ENCODE results near the gene RANBP3. TPM values are rescaled to one million over a fixed set of nuclear protein-coding genes. Genes with fewer than 3 reads are reported as not detected.
A peak's percentile ranks its signal among the peaks of the same experiment; 100 is the strongest.

Gene RANBP3
- total and polyA plus RNA-seq, 2 of the 8 experiments (the other 6 are each of a cell fraction or from before 2014, with no cell fraction given): 95.4 to 122 TPM

GRCh38 chr19:5961969-5962945, 15.7 kb downstream of the RANBP3 start:
- no peak overlapping the region for H4K91ac ChIP-seq (replicated peaks; ENCODE audit: insufficient read length, low read length)
- H3K56ac ChIP-seq (replicated peaks; ENCODE audit: insufficient read length, low read depth, low read length): no peak overlapping the region
- H2BK120ac ChIP-seq (replicated peaks; ENCODE audit: low read depth, low read length): no peak overlapping the region
- no peak overlapping the region for H4K5ac ChIP-seq (ENCODE audit: insufficient read length, low read depth, low read length)
- no peak overlapping the region for H3K23ac ChIP-seq (ENCODE audit: insufficient read length)
- CTCF ChIA-PET (ENCODE audit: partially characterized antibody): interaction anchor here (1.0 to 2.0 kb wide), 3 partner anchors 10 to 158 kb away, joined by 3 to 7 read pairs (median 3); no protein-coding TSS in a partner anchor
- H3K18ac ChIP-seq (ENCODE audit: extremely low read depth, low read length): no peak overlapping the region
- H3K9me3 ChIP-seq (ENCODE audit: insufficient read depth in 2 of 2, low read depth in 1 of 2, low read length in 1 of 2): no peaks in the 10 kb centered on the region
- no peaks in the 10 kb centered on the region for H3K36me3 ChIP-seq (ENCODE audit: control insufficient read depth in 2 of 4, insufficient read depth in 4 of 4, low read length in 3 of 4)
- H2BK20ac ChIP-seq (ENCODE audit: low read length): no peak overlapping the region
- no peak overlapping the region for H3K27ac ChIP-seq (ENCODE audit: low read depth, low read length)
- no peak overlapping the region for H3K14ac ChIP-seq (ENCODE audit: insufficient read length)
- peak overlapping the region; percentile 61; the same call in 1 of the 2 replicates for H2BK5ac ChIP-seq (ENCODE audit: low read depth, low read length)
- no peak overlapping the region for H3K9ac ChIP-seq (replicated peaks in 1 of 4; ENCODE audit: extremely low read depth in 1 of 4, low read depth in 3 of 4, low read length in 3 of 4)
- FAIRE-seq (no peak), DNase-seq (ENCODE audit: low read depth in 1 of 2, low spot score in 2 of 2) (no peak)
- no peak overlapping the region for H4K8ac ChIP-seq (ENCODE audit: extremely low read depth, insufficient read depth, low read length)
- peaks cover 59 to 60% of the 10 kb centered on the region in 2 experiments for H4K20me1 ChIP-seq (replicated peaks in 1 of 2; ENCODE audit: control insufficient read depth in 1 of 2, insufficient read depth in 2 of 2, low read length in 2 of 2)
- H3K4me2 ChIP-seq (ENCODE audit: insufficient read depth in 1 of 2, low read depth in 2 of 2, low read length in 2 of 2): no peak overlapping the region; a peak in 1 of 4 replicates
- no peak overlapping the region for H3K4ac ChIP-seq (replicated peaks; ENCODE audit: insufficient read length, low read depth, low read length)
- POLR2A ChIA-PET (ENCODE audit: partially characterized antibody): interaction anchor here (1.0 to 2.7 kb wide), 5 partner anchors 11 to 135 kb away, joined by 4 to 11 read pairs (median 6); partner anchors contain the start of genes NDUFA11, RANBP3 and VMAC
- H2BK12ac ChIP-seq (ENCODE audit: low read depth, low read length): no peak overlapping the region; the same call in 1 of the 2 replicates
- H3K4me1 ChIP-seq (replicated peaks in 1 of 4; ENCODE audit: control insufficient read depth in 3 of 4, insufficient read depth in 4 of 4, low read length in 3 of 4): peaks cover 7 to 27% (median 14%) of the 10 kb centered on the region in 4 experiments
- no peaks in the 10 kb centered on the region for H3K23me2 ChIP-seq (ENCODE audit: low read depth, low read length)
- H2BK15ac ChIP-seq (ENCODE audit: low read length): no peak overlapping the region
- 85% methylated on average over 26 of the region's 29 CpGs; no CpG with 5 or more reads in 1 of the 2 experiments for WGBS, 2 experiments (ENCODE audit: extremely low coverage in 1 of 2, insufficient coverage in 1 of 2, insufficient read length in 1 of 2, insufficient replicate concordance in 2 of 2, low coverage in 1 of 2, low lambda C conversion rate in 2 of 2, missing lambda C conversion rate in 1 of 2)
- H2AK5ac ChIP-seq (ENCODE audit: low read depth, low read length): no peak overlapping the region
- peaks cover 12 to 96% of the 10 kb centered on the region in 2 experiments; a peak in 3 of 4 replicates for H3K79me2 ChIP-seq (ENCODE audit: control insufficient read depth in 1 of 2, insufficient read depth in 2 of 2, low read length in 2 of 2)
- no peak overlapping the region for H3K4me3 ChIP-seq (ENCODE audit: extremely low read depth in 1 of 4, insufficient read depth in 2 of 4, low read depth in 3 of 4, low read length in 4 of 4)
- H3K79me1 ChIP-seq (ENCODE audit: low read depth, low read length): peaks cover 55% of the 10 kb centered on the region
- no peak overlapping the region for H2AFZ ChIP-seq (ENCODE audit: low read length)
- H3K27me3 ChIP-seq (replicated peaks in 1 of 4; ENCODE audit: control insufficient read depth in 3 of 4, extremely low read depth in 1 of 4, insufficient read depth in 3 of 4, low read length in 3 of 4): no peaks in the 10 kb centered on the region
- TF ChIP-seq SIX5 (IDR thresholded peaks at IDR 0.05; ENCODE audit: low read depth, low read length) (no peak), SP1 (IDR thresholded peaks at IDR 0.05; ENCODE audit: low read depth, low read length) (no peak), RNF2 (IDR thresholded peaks at IDR 0.05; ENCODE audit: borderline replicate concordance, low read depth, low read length, missing control alignments, poor library complexity, severe bottlenecking) (no peak), YY1 (IDR thresholded peaks at IDR 0.05; ENCODE audit: low read depth, low read length) (no peak), GABPA (IDR thresholded peaks at IDR 0.05; ENCODE audit: borderline replicate concordance, insufficient read depth, low read length) (no peak), NANOG (IDR thresholded peaks at IDR 0.05; ENCODE audit: insufficient read depth, low read depth, low read length, poor library complexity, severe bottlenecking) (no peak), CHD1 (IDR thresholded peaks at IDR 0.05; ENCODE audit: low read depth, low read length) (no peak), SAP30 (IDR thresholded peaks at IDR 0.05; ENCODE audit: insufficient read depth, insufficient replicate concordance, low read length) (no peak), RBBP5 (IDR thresholded peaks at IDR 0.05; ENCODE audit: borderline replicate concordance, low read depth, low read length) (no peak), HDAC2 (IDR thresholded peaks at IDR 0.05; ENCODE audit: borderline replicate concordance in 1 of 2, low read depth in 2 of 2, low read length in 2 of 2) (no peak)

All from H1 (cell line).